ENCODE data around the gene MKLN1.

The MKLN1 gene

DNA sequence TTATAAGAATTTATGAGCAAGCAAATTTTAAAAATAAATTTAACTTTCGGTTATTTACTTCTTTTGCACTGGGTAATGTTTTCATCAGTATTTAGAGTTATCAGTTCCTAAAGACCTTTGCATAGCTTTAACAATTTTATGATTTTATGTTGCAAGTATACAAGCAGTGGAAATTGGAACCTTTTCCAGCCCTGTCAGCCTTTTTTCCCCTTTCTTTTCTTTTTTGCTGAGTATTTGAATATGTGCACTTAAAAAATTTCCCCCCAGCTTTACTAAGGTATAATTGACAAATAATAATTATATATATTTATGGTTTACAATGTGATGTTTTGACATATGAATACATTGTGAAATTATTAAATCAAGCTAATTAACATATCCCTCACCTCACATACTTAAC, 62.6 kb downstream of the MKLN1 start:
- H3K4me3 ChIP-seq (ENCODE audit: low read length) = no peak overlapping the region
- TF ChIP-seq, protein P1, sequence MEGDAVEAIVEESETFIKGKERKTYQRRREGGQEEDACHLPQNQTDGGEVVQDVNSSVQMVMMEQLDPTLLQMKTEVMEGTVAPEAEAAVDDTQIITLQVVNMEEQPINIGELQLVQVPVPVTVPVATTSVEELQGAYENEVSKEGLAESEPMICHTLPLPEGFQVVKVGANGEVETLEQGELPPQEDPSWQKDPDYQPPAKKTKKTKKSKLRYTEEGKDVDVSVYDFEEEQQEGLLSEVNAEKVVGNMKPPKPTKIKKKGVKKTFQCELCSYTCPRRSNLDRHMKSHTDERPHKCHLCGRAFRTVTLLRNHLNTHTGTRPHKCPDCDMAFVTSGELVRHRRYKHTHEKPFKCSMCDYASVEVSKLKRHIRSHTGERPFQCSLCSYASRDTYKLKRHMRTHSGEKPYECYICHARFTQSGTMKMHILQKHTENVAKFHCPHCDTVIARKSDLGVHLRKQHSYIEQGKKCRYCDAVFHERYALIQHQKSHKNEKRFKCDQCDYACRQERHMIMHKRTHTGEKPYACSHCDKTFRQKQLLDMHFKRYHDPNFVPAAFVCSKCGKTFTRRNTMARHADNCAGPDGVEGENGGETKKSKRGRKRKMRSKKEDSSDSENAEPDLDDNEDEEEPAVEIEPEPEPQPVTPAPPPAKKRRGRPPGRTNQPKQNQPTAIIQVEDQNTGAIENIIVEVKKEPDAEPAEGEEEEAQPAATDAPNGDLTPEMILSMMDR (IDR thresholded peaks at IDR 0.05; ENCODE audit: insufficient read depth, low read depth, low read length, missing control alignments) = no peak
- no peak for DNase-seq (ENCODE audit: low read depth)

DNA sequence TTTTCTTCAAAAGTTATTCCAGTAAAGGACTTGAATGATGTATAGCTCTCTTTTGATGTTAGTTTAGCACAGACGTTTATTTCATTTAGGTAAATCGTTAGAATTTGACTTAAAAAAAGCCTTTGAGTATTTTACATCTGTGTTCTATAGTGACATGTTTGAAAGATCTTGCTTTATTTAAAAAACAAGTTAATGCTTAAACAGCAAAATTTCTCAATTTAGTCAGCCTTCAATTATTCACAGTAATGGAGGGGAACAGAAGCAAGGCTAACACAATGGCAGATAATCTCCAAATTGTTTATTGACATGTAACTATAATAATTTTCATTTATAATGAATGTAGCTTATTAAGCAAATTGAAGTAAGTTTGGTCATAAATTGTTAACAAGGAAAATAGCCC, 63.5 kb downstream of the MKLN1 start:
- no peak for DNase-seq (ENCODE audit: low read depth)

DNA sequence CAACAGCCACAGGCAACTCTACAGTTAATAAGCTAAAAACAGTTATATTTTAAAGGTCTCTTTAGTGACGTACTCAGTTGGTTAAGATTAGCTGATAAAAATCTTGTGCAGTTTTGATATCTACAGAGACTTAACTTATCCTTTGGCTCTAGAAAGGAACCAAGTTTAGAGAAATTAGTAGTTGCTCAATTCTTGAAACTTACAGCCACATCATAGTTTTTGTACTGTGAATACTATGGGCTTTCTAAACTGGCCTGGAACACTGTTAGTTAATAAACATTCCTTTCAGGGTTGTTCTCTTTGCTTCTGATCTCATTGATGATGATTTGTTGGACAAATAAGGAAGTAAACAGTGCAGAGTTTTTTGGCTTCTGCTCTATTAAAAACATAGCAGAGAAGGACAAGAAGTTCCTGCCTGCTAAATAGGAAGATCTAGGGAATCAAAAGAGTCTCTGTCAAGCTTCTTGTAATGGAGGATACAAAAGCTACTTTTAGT, 73.1 kb downstream of the MKLN1 start:
- TF ChIP-seq, protein P1 (IDR thresholded peaks at IDR 0.05; ENCODE audit: insufficient read depth, low read depth, low read length, missing control alignments) = no peak
- no peak for DNase-seq (ENCODE audit: low read depth)
- no peak overlapping the region for H3K4me3 ChIP-seq (ENCODE audit: low read length)

More for the DNA sequence above, 63.5 kb downstream of the MKLN1 start:
- no peak overlapping the region for H3K4me3 ChIP-seq (ENCODE audit: low read length)
- TF ChIP-seq, protein P1 (IDR thresholded peaks at IDR 0.05; ENCODE audit: insufficient read depth, low read depth, low read length, missing control alignments) = no peak

DNA sequence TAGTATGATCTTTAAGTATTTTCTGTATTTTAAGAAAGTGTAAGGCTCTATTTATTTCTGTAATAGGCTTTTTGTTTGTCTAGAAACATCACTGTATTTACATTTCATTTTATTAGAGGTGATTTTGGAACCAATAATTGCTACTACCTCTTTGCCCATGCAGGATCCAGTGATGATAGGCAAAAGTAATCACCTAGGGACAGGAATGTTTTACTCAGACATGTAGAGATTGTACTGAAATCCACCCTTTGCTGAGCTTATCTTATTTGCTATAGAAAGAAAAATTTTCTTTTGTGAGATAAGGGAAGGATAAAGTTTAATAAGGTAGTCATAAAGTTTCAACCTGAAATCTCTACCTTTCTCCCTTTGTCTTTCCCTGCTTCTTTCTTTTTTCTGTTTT, 73.5 kb downstream of the MKLN1 start:
- no peak overlapping the region for H3K4me3 ChIP-seq (ENCODE audit: low read length)
- TF ChIP-seq, protein P1 (IDR thresholded peaks at IDR 0.05; ENCODE audit: insufficient read depth, low read depth, low read length, missing control alignments) = no peak
- no peak for DNase-seq (ENCODE audit: low read depth)

DNA sequence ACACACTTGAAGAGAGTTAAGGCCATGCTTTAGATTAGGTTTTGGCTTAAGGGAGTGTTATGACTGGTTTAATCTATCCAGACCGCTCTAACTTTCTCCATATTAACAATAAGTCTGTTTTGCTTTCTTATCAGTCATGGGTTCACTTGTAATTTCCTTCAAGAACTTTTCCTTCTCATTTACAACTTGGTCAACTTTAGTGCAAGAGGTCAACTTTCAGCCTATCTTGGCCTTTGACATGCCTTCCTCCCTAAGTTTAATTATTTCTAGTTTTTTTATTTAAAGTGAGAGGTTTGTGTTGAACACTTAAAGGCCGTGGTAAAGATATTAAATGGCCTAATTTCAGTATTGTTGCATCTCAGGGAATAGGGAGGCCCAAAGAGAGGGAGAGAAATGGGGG, 75.6 kb downstream of the MKLN1 start:
- no peak for DNase-seq (ENCODE audit: low read depth)
- no peak overlapping the region for H3K4me3 ChIP-seq (ENCODE audit: low read length)
- TF ChIP-seq, protein P1 (IDR thresholded peaks at IDR 0.05; ENCODE audit: insufficient read depth, low read depth, low read length, missing control alignments) = no peak

DNA sequence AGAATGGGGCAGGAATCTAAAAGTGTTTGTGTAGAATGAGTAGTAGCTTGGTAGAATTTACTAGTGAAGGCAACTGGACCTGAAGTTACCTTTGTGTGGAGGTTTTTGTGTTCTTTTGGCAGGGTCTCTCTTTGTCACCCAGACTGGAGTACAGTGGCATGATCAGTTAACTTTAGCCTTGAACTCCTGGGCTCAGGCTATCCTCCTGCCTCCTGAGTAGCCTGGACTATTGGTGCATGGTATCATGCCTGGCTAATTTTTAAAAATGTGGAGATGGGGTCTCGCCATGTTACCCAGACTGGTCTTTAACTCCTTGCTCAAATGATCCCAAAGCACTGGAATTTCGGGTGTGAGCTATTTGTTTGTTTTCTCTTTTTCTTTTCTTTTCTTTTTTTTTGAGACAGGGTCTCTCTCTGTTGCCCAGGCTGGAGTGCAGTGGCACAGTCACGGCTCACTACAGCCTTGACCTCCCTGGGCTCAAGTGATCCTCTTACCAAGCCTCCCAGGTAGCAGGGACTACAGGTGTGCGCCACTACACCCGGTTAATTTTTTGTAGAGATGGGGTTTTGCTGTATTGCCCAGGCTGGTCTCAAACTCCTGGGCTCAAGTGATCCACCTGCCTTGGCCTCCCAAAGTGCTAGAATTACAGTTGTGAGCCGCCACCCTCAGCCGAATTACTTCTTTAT, 76.7 kb downstream of the MKLN1 start:
- DNase-seq (ENCODE audit: low read depth) = no peak
- H3K4me3 ChIP-seq (ENCODE audit: low read length) = no peak overlapping the region
- TF ChIP-seq, protein P1 (IDR thresholded peaks at IDR 0.05; ENCODE audit: insufficient read depth, low read depth, low read length, missing control alignments) = no peak

All from epithelial cell of esophagus (primary cell).